ENCODE measurements around the gene GNAT2.

GRCh38 chr1:109619576-109620400, at the start of gene GNAT2, which contains the start of gene AMPD2:
- TF ChIP-seq, protein P1, sequence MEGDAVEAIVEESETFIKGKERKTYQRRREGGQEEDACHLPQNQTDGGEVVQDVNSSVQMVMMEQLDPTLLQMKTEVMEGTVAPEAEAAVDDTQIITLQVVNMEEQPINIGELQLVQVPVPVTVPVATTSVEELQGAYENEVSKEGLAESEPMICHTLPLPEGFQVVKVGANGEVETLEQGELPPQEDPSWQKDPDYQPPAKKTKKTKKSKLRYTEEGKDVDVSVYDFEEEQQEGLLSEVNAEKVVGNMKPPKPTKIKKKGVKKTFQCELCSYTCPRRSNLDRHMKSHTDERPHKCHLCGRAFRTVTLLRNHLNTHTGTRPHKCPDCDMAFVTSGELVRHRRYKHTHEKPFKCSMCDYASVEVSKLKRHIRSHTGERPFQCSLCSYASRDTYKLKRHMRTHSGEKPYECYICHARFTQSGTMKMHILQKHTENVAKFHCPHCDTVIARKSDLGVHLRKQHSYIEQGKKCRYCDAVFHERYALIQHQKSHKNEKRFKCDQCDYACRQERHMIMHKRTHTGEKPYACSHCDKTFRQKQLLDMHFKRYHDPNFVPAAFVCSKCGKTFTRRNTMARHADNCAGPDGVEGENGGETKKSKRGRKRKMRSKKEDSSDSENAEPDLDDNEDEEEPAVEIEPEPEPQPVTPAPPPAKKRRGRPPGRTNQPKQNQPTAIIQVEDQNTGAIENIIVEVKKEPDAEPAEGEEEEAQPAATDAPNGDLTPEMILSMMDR (IDR thresholded peaks at IDR 0.05) = no peak
- no peak for TF ChIP-seq POLR2A (IDR thresholded peaks at IDR 0.05)

All from lower leg skin (tissue), 3 donors.